Measurements from ENCODE around the gene EXOC6.

DNA sequence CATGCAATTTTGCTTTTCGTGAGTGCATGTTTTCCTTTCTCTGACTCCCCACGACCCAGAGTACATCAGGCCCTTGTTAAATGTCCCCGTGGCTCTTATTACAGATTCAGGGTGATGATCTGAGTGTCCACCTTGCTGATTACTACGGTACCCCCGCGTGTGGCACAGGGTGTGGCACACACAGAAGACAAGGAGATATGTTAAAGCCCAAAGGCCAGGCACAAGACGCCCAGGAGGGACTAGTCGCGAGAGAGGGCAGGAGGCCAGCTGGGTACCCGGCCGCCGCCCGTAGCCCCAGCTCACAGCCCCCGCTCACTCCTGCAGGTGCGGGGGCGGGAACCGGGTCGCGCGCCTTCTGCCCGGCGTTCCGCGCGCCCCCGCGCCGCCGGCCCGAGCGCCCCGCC is 281 bp upstream of the EXOC6 start:
- TF ChIP-seq TCF7L2 (IDR thresholded peaks at IDR 0.05; ENCODE audit: low read depth, low read length) (no peak), CTCF (IDR thresholded peaks at IDR 0.05) (no peak), REST (IDR thresholded peaks at IDR 0.05; ENCODE audit: insufficient read depth in 1 of 2, low read depth in 2 of 2, low read length in 1 of 2) (no peak), POLR2AphosphoS5 (IDR thresholded peaks at IDR 0.05; ENCODE audit: low read depth, low read length) (no peak)
